KMS-11 (cell line): ENCODE data around the gene GCLC.

ENCODE experiments used
- H2AFZ ChIP-seq: fragments of 200-600 bp; sonication (generic); 2 replicates; pipeline ENCODE4 v1.6.1; 2016; ENCODE audit warnings: antibody characterized with exemption, mixed run types, low read depth
- H3K27ac ChIP-seq: fragments of 200-600 bp; sonication (generic); 2 replicates; pipeline ENCODE4 v1.6.1; 2016; ENCODE audit warnings: mild to moderate bottlenecking, mixed run types
- H3K27me3 ChIP-seq: fragments of 200-600 bp; sonication (generic); 2 replicates; pipeline ENCODE4 v1.6.1; 2017; ENCODE audit warnings: mild to moderate bottlenecking, low read depth, mixed run types, moderate library complexity; ENCODE audit not compliant: insufficient read depth
- H3K36me3 ChIP-seq: fragments of 200-600 bp; sonication (generic); 2 replicates; pipeline ENCODE4 v1.6.1; 2017; ENCODE audit warnings: mild to moderate bottlenecking, mixed run types; ENCODE audit not compliant: insufficient read depth
- H3K4me1 ChIP-seq: fragments of 200-600 bp; sonication (generic); 2 replicates; pipeline ENCODE4 v1.6.1; 2016; ENCODE audit warnings: mild to moderate bottlenecking, low read depth, mixed run types; ENCODE audit not compliant: poor library complexity, severe bottlenecking
- H3K4me2 ChIP-seq: fragments of 200-600 bp; sonication (generic); 2 replicates; pipeline ENCODE4 v1.7.0; 2016; ENCODE audit warnings: mild to moderate bottlenecking, mixed run types
- H3K4me3 ChIP-seq: fragments of 200-600 bp; sonication (generic); IDR thresholded peaks from 2 replicates; pipeline ENCODE4 v1.6.1; 2017; ENCODE audit warnings: low read depth, low read length, mixed read lengths; ENCODE audit not compliant: insufficient read depth
- H3K79me2 ChIP-seq: fragments of 200-600 bp; sonication (generic); 2 replicates; pipeline ENCODE4 v1.6.1; 2016; ENCODE audit warnings: low read depth, mixed run types; ENCODE audit not compliant: insufficient read depth
- H3K9ac ChIP-seq: fragments of 200-600 bp; sonication (generic); 2 replicates; pipeline ENCODE4 v1.6.1; 2016; ENCODE audit warnings: mild to moderate bottlenecking, mixed run types
- H4K20me1 ChIP-seq: fragments of 200-600 bp; sonication (generic); 2 replicates; pipeline ENCODE4 v1.6.1; 2016; ENCODE audit warnings: mild to moderate bottlenecking, mixed run types; ENCODE audit not compliant: insufficient read depth
- TF ChIP-seq, protein P1 (sequence below): fragments of 200-600 bp; sonication (generic); conservative IDR thresholded peaks from 2 replicates; pipeline ENCODE4 v1.6.1; 2017; ENCODE audit warnings: low read depth, mild to moderate bottlenecking, antibody characterized with exemption, low read length, moderate library complexity, mixed read lengths

GCLC gene

DNA sequence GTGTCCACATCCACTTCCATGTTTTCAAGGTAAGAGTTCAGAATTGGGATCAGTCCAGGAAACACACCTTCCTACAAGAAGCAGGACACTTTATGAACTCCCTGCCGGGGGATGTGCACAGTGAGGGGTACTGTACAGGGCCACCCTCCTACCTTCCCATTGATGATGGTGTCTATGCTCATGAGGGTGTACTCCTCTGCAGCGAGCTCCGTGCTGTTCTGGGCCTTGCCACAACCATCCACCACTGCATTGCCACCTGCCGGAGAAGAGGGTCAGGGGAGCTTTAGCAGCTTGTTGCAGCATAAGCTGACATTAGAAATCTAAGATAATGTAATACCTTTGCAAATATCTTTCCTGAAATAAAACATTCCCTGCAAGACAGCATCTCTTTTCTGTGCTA lies 44.8 kb downstream of the GCLC start:
- H3K36me3 ChIP-seq: no peaks in the 10 kb centered on the region

DNA sequence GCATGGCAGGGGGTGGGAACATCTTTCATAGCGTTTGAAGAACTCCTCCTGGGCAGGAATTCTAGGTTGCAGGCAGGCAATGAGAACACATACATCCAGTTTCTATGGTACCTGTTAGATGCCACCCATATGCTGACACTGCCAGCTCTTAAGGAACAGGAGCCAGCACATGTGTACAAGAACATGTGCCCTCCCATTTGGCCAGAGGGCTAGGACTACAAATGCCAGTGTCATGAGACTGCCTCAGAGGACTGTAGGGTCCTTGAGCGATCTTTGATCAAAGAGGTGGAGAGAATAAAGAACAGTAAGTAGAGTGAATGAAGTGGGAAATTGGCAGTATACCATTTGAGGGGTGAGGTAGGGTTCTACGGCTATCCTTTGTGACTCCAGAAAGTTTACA lies 45.8 kb downstream of the GCLC start:
- Histone ChIP-seq H2AFZ (no peak overlapping the region), H3K4me3 (no peak overlapping the region), H3K4me1 (no peaks in the 10 kb centered on the region), H3K79me2 (no peaks in the 10 kb centered on the region), H3K27ac (no peak overlapping the region), H3K4me2 (no peak overlapping the region), H4K20me1 (no peaks in the 10 kb centered on the region), H3K36me3 (no peaks in the 10 kb centered on the region), H3K27me3 (no peaks in the 10 kb centered on the region), H3K9ac (no peak overlapping the region)
- TF ChIP-seq, protein P1, sequence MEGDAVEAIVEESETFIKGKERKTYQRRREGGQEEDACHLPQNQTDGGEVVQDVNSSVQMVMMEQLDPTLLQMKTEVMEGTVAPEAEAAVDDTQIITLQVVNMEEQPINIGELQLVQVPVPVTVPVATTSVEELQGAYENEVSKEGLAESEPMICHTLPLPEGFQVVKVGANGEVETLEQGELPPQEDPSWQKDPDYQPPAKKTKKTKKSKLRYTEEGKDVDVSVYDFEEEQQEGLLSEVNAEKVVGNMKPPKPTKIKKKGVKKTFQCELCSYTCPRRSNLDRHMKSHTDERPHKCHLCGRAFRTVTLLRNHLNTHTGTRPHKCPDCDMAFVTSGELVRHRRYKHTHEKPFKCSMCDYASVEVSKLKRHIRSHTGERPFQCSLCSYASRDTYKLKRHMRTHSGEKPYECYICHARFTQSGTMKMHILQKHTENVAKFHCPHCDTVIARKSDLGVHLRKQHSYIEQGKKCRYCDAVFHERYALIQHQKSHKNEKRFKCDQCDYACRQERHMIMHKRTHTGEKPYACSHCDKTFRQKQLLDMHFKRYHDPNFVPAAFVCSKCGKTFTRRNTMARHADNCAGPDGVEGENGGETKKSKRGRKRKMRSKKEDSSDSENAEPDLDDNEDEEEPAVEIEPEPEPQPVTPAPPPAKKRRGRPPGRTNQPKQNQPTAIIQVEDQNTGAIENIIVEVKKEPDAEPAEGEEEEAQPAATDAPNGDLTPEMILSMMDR: no peak

More for the DNA sequence above, 44.8 kb downstream of the GCLC start:
- Histone ChIP-seq H3K4me1 (no peaks in the 10 kb centered on the region), H3K4me3 (no peak overlapping the region), H3K79me2 (no peaks in the 10 kb centered on the region), H3K4me2 (no peak overlapping the region), H4K20me1 (no peaks in the 10 kb centered on the region), H3K9ac (no peak overlapping the region), H2AFZ (no peak overlapping the region), H3K27ac (no peak overlapping the region), H3K27me3 (no peaks in the 10 kb centered on the region)
- TF ChIP-seq, protein P1: no peak

DNA sequence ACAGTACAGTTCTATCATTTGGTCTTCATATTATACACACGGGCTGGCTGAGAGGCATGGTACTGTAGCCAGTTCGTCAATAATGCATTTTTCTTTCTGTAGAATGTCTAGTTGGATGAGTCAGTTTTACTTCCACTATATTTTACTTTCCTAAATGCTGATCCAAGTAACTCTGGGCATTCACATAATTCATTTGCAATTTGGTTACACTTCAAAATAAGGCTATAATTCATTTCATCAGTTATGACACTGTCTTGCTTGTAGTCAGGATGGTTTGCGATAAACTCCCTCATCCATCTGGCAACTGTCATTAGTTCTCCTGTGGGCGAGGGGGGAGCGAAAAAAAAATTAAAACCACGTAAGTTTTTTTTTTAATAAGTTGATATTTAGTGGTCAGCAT lies 46.3 kb downstream of the GCLC start:
- Histone ChIP-seq H3K36me3 (no peaks in the 10 kb centered on the region), H3K4me1 (no peaks in the 10 kb centered on the region), H3K4me3 (no peak overlapping the region), H3K9ac (no peak overlapping the region), H2AFZ (no peak overlapping the region), H3K27ac (no peak overlapping the region), H4K20me1 (no peaks in the 10 kb centered on the region), H3K27me3 (no peaks in the 10 kb centered on the region), H3K79me2 (no peaks in the 10 kb centered on the region), H3K4me2 (no peak overlapping the region)
- TF ChIP-seq, protein P1: no peak

DNA sequence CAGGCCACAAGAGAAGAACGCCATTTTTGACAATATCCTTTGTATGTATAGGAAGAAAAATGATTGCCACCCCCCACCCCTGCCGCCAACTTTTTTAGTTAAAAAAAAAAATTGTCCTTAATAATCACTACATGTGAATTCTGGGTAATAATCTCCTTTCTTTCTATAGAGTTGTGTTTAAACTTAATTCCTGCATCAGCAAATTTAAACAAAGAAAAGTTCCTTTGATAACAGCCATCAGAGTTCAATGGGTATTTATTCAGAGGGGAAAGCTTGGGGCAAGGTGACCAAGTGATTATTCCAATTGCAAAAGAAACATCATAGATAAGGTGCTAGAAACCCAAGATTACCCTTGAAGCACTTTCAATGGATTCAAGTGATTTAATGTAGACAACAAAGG lies 47.0 kb downstream of the GCLC start:
- Histone ChIP-seq H3K4me2 (no peak overlapping the region), H4K20me1 (no peaks in the 10 kb centered on the region), H3K36me3 (no peaks in the 10 kb centered on the region), H3K27ac (no peak overlapping the region), H3K27me3 (no peaks in the 10 kb centered on the region), H2AFZ (no peak overlapping the region), H3K4me3 (no peak overlapping the region), H3K79me2 (no peaks in the 10 kb centered on the region), H3K4me1 (no peaks in the 10 kb centered on the region), H3K9ac (no peak overlapping the region)
- TF ChIP-seq, protein P1: no peak
